NCI-H2029 treated with DMSO at 0.1 percent for 48 hours (cell line): ENCODE results near the gene PHLPP1.

Source experiments
- DNase-seq: peaks from one replicate; lab custom pipeline; 2025; lab: John Stamatoyannopoulos, UW

PHLPP1 gene

DNA sequence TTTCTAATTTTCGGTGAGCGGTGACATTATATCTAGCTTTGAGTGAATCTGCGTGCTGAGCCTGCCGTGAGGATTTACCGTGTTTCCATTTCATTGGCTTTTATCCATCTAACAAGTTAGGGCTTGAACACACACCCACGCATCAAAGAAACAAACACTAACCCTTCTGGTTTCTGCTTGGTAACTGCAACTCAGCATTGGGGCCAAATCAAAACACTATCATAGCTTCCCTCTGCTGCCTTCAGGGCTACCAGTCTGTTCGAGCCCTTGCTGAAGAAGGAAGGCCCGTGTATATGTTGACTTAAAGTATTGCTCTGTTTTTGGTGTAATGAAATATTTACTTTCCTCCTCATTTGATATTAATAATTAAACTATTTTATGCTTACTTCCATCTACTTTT, 227.2 kb downstream of the PHLPP1 start:
- DNase-seq: no peak

DNA sequence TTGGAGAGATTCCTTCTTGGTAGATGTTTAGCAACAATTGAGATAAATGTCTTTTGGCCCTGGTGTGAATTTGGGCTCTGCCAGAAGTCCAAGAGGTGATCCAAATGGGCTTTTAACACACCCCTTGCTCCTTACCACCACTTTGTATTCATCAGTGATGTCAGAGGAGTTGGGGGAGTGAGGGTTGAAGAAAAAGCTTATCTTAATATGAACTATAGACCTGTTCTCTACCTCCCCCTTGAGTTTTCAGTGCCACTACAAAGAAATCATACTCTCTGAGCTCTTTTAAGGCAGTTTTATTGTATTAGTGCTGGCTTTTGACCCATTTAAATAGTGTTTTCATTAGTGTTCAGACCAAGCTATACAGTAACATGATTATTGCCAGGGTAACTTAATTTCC, 229.1 kb downstream of the PHLPP1 start:
- DNase-seq: no peak

DNA sequence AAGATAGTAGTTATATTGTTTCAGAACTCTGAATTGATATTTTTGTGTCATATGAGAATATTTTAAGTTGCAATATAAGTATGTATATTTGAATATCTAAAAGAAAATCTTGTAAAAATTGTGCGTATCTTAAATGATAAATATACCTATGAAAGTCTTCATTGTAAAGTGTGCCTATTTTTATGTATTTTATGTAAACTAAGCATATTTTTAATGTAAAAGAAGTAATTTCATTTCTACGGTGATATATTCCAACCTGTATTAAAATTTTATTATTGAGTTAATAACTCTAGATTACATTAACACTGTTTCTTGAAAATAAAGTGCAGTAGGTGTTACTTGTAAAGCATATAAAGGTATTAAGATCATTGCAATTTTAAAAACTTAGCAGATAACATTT, 233.4 kb downstream of the PHLPP1 start:
- DNase-seq: no peak

DNA sequence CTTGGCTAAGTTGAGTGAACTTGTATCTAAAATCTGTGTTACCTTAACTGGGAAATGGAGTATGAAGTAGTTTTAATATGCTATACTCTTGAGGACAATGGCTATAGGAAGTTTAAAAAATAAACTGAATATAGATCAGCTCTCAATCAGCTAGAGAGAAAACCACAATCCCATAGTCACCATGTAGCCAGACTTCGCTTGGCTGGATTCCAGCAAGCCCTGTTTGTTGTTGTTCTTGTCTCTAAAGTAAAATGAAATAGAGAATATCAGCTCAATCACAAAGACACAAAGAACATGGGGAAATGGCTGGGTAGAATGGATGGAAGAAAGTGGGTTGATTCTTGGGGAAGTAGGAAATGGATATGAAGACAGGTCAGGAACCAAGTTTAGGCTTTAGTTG, 234.9 kb downstream of the PHLPP1 start:
- no peak for DNase-seq

- no peak for DNase-seq
Observed at GRCh38 chr18:62952807-62953206, 237.5 kb downstream of the PHLPP1 start.

DNA sequence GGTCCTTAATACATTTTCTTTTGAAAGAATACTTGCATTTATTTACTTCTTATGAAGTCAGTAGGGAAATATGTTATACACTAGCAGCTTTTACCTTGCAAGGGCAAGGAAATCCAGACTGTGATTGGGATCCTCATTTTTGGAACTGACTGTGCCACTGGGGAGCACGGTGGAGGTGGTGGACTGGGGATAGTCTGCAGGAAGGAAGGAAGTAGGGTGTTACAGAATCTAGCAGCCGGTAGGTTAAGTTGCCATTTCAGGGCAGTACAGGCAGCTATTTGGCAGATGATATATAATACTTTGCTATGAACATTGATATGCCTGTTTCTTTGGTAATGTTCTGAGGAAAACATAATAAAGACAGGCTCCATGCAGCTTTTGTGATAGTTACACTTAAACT, 238.3 kb downstream of the PHLPP1 start:
- no peak for DNase-seq

GRCh38 chr18:62954366-62954765, 239.0 kb downstream of the PHLPP1 start:
- peak; percentile 23 for DNase-seq

GRCh38 chr18:62957885-62958472, 242.6 kb downstream of the PHLPP1 start:
- no peak for DNase-seq

- DNase-seq: no peak
Observed at GRCh38 chr18:62959481-62959880, 244.1 kb downstream of the PHLPP1 start.

DNA sequence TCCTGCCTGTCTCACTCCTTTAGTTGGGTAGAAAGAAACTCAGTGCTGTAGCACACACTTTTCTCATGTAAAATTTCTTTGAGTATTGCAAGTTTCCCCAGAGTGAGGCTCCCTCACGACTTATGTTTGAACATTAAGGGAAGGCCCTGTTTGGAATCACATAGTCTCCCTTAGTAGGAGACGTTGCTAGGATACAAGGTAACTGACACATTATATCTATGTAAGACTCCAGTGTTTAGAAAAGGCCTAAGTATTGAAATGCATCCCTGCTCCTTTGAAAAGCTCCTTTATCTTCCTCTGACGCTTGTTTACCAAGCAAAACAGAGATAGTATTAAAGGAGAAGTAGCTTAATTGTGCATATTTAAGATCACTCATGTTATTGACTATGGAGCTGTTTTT, 248.2 kb downstream of the PHLPP1 start:
- DNase-seq: peak; percentile 71

DNA sequence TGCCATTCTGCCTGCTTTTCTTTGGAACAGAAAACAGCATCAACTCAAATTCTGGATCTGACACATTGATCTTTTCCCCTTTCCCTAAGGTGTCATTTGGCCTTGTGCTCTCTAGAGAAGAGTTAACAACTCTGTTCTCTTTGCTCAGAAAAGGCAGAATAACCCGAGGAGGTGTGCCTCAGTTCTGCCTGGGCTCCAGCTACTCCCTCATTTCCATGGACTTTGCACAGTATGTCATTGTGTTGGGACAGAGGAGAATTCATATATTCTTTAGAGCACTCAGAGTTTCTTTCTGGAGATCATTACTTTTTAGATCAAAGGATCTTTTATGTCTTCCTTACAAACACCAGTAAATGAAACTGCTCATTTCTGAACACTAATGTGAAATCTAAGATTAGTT, 249.1 kb downstream of the PHLPP1 start:
- no peak for DNase-seq

- DNase-seq: no peak
Observed at GRCh38 chr18:62967089-62967488, 251.7 kb downstream of the PHLPP1 start.

DNA sequence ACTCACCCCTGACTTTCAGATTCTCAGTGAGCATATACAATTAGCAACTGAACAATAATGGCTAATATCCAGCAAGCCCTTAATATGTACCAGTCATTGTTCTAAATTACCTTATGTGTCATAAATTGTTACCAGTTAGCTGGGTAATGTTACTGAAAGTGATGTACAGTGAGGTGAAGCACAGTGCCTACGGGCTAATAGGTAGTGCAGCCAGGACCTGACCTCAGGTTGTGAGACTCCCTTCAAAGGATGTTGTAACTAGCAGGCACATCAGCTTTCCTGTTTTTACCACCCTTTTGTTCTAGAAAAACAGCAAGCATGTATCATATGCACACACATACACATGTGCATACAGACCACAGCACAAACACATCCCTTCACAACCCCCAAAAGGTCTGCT, 258.3 kb downstream of the PHLPP1 start:
- DNase-seq: no peak

DNA sequence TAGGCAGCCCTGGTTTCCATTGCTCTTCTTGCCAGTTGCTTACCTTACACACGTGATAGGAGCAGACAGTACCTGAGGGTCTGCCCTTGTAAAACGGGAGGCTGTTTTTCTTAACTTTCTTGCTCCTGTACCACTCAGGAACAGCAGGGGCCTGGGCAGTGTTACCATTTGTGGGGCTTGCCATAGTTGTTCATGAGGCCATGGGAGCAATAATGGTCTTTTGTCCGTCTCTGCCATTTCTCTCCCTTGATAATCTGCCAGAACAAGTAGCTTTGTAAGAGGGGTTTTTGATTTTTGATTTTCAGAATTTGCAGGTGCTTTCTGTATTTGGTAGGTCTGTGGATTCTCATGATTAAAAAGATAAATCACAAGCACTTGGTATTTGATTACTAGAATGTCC, 259.0 kb downstream of the PHLPP1 start:
- DNase-seq: no peak

DNA sequence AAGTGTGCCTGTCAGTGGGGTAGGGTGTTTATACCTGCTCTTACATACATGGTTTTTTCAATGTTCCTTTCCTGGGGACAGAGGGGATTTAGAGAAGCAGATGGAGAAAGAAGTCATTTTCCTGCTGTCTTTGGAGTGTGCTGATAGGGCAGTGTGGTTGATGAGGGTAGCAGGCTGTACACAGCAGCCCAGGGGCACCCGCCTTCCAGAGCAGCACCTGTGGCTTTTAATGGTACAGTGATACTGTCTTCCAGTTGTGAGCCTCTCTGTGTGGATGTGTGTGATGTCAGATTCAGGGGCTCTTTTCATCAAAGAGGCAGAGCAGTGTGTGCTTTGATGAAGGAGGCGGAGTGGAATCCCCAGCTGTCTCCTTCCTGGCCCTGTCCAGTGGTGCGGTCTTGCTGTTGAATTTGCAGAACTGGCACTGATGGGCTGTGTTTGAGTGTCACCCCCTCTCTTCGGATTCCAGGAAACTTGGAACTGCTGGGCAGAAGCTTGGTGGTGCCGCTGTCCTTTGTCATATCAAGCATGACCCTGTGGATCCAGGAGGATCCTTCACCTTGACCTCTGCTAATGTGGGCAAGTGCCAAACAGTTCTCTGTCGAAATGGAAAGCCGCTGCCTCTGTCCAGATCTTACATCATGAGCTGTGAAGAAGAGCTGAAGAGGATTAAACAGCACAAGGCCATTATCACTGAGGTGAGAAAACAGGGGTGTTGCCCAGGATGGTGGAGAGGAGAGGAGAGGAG, 259.8 kb downstream of the PHLPP1 start:
- no peak for DNase-seq

- no peak for DNase-seq
Observed at GRCh38 chr18:62975785-62976184, 260.4 kb downstream of the PHLPP1 start.

GRCh38 chr18:62976227-62976626, 260.9 kb downstream of the PHLPP1 start:
- DNase-seq: no peak

DNA sequence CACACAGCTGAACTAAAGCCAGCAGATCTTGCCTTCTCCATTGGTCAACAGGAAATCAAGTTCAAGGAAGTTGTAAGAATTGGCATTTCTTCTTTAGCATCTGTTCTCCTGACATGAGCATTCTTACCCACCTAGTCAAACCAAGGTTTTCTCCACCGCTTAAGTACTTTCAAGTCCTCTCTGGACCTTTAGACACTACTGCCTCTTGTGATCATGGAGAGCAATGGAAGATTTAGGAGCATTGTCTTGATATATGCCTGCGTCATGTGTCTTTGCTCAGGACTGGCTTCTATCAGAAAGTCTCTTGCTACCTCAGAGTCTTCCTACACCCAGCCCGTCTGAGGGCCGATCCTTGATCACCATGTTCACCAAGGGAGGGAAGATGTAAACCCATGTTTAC, 262.2 kb downstream of the PHLPP1 start:
- DNase-seq: no peak

GRCh38 chr18:62978251-62979049, 263.1 kb downstream of the PHLPP1 start:
- DNase-seq: no peak

- DNase-seq: peak; percentile 11
Observed at GRCh38 chr18:62979176-62979575, 263.8 kb downstream of the PHLPP1 start.

GRCh38 chr18:62979900-62980299, 264.6 kb downstream of the PHLPP1 start:
- no peak for DNase-seq

GRCh38 chr18:62981566-62981965, 266.2 kb downstream of the PHLPP1 start:
- no peak for DNase-seq

- DNase-seq: peak; percentile 4
Observed at GRCh38 chr18:62982600-62983251, 267.4 kb downstream of the PHLPP1 start.
